GM13976 (cell line): ENCODE results near the gene AIF1.

Experiments used
- DNase-seq: peaks from one replicate; pipeline ENCODE4 v3.0.0; 2012; ENCODE audit warnings: low spot score
- in situ Hi-C: fragments of 300-500 bp; cut with MboI; formaldehyde crosslinking; loops from one replicate; pipeline ENCODE4 v1.12.0; 2022; ENCODE audit warnings: low sequenced_read_pairs, mixed read lengths, inconsistent platforms; ENCODE audit not compliant: unreplicated experiment
- TF ChIP-seq, protein P1 (sequence below): IDR thresholded peaks from 2 replicates; pipeline ENCODE4 v1.5.1; 2012; ENCODE audit warnings: borderline replicate concordance, mild to moderate bottlenecking; ENCODE audit not compliant: insufficient read depth; ENCODE audit errors: extremely low read depth, missing control alignments, control extremely low read depth

The AIF1 gene

DNA sequence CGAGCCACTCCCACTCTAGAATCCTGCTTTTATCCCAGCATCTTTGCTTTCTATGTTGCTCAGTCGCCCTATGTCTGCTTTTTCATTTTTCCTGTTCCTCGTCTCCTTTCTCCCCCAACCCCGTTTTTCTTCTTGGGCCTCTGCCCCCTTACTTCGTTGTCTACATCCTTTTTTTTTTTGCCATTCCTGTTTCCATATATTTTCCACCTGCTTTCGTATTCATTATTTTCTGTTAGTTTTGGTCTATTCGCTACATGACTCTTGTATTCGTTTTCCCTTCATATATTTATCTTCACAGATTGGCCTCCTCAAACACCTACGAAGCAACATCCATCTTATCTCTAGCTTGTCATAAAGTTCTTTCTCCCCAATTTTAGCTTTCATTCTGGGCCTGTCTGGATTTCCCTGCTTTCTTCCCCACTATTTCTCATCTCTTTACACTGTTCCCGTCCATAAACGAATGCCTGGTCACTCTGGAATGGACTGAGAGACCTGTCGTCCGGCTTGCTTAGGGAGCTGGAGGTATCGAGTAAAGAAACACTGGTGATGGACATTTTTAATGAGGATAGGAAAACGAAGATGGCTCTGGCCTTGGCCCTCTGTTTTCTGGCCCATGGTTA lies 6.4 kb downstream of the AIF1 start:
- DNase-seq = no peak
- TF ChIP-seq, protein P1, sequence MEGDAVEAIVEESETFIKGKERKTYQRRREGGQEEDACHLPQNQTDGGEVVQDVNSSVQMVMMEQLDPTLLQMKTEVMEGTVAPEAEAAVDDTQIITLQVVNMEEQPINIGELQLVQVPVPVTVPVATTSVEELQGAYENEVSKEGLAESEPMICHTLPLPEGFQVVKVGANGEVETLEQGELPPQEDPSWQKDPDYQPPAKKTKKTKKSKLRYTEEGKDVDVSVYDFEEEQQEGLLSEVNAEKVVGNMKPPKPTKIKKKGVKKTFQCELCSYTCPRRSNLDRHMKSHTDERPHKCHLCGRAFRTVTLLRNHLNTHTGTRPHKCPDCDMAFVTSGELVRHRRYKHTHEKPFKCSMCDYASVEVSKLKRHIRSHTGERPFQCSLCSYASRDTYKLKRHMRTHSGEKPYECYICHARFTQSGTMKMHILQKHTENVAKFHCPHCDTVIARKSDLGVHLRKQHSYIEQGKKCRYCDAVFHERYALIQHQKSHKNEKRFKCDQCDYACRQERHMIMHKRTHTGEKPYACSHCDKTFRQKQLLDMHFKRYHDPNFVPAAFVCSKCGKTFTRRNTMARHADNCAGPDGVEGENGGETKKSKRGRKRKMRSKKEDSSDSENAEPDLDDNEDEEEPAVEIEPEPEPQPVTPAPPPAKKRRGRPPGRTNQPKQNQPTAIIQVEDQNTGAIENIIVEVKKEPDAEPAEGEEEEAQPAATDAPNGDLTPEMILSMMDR = no peak
- in situ Hi-C loops = no loop called here

DNA sequence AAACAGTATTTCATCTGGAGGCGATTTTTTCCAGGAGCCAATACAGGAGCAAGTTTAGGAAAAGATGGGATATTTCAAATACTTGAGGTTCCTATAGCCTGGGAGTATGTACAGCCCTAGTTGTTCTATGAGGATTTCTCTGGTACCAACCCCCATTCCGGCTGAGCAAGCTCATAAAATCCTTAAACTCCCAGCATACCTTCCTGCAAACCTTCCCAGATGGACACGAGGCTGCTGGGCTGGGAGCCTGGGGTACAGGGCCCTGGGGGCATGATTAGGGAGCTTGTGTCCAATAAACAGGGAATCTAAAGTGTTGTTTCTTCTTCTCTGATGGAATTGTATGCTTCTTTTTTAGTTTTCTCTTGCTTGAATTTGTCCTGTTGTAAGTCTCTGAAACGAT lies 7.0 kb downstream of the AIF1 start:
- in situ Hi-C loops = no loop called here
- TF ChIP-seq, protein P1 = no peak
- DNase-seq = no peak

DNA sequence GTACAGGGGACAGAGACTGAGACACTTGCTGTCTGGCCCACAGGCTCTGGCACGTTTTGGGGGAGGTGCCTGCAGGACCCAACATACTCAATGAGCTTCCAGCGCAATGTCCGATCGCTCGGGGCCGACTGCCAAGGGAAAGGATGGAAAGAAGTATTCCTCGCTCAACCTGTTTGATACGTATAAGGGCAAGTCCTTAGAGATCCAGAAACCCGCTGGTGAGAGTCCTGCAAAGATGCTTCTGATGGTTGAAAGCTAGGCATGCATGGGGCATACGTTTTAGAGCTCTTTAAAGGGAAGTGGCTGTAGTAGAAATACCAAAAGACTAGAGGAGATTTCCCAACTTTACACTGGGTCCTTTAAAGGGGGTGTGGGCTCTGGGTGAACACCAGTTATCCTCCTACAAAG lies 7.7 kb downstream of the AIF1 start:
- TF ChIP-seq, protein P1 = no peak
- in situ Hi-C loops = no loop called here
- DNase-seq = no peak

DNA sequence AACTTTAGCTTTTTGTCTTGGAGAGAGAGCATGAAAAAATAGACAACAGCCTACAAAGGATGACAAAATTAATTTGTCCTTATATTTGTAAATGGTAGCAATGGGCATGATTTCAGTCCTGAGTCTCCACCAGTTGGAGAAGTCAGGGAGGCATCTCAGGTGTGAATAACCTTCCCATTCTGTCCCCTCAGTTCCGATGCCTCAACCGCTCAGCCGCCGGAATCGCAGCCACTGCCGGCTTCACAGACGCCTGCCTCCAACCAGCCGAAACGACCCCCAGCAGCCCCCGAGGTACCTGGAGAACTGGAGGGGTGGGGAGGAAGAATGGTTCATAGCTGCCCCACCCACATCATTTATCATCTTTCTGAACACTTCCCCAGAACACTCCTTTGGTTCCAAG lies 9.0 kb downstream of the AIF1 start:
- no peak for DNase-seq
- TF ChIP-seq, protein P1 = no peak
- in situ Hi-C loops = no loop called here

DNA sequence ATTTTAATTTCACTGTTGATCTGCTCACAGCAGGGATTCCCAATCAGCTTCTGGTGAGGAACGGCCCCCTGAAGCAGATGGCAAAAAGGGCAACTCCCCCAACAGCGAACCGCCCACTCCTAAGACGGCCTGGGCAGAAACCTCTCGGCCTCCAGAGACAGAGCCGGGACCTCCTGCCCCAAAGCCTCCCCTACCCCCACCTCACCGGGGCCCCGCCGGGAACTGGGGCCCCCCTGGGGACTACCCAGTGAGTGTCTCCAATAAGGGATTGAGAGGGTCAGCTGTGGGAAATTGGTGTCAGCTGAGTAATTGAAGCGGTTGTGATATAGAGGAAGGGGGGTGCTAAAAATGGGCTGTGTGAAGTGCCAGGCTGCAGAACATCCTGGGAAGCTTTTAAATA lies 11.9 kb downstream of the AIF1 start:
- TF ChIP-seq, protein P1 = no peak
- in situ Hi-C loops = no loop called here
- no peak for DNase-seq

GRCh38 chr6:31627690-31628287 lies 12.8 kb downstream of the AIF1 start:
- no peak for DNase-seq
- TF ChIP-seq, protein P1 = no peak
- in situ Hi-C loops = no loop called here
